ENCODE measurements around the gene TMEM8B. TPM values are rescaled to one million over a fixed set of nuclear protein-coding genes. Genes with fewer than 3 reads are reported as not detected.

Gene TMEM8B, protein sequence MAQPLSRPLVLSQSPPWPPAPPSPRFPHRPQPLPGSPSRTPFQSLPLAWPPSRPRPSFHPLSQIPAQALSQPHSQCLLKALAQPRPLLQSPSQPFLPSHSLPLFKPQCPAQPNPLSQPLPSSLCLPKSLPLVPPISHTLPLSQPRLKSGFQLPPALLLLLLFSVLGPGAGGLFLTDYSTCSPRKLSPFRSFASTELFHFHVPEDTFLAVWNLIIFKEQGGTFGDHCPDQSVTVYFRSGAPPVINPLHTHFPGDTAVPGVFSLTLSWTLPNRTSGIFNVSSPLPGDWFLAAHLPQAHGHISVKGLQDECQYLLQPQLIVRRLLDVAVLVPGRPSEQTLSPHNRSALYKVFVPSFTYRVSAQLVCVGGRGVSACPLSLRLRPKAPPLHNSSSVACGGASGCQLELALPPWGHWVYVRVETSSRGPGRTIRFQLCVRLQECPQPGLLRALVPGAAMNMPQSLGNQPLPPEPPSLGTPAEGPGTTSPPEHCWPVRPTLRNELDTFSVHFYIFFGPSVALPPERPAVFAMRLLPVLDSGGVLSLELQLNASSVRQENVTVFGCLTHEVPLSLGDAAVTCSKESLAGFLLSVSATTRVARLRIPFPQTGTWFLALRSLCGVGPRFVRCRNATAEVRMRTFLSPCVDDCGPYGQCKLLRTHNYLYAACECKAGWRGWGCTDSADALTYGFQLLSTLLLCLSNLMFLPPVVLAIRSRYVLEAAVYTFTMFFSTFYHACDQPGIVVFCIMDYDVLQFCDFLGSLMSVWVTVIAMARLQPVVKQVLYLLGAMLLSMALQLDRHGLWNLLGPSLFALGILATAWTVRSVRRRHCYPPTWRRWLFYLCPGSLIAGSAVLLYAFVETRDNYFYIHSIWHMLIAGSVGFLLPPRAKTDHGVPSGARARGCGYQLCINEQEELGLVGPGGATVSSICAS
- 4.5 and 5.7 TPM in 2 replicates for total RNA-seq

GRCh38 chr9:35829084-35829763 is at the start of gene TMEM8B:
Gene TMEM8B, plus strand, starts transcription at chr9:35829228. Its CDS starts 220 bp downstream, at chr9:35829448.

GRCh38 chr9:35791297-35791921 is 37.6 kb upstream of the TMEM8B start, which contains the start of gene NPR2:
Gene NPR2, plus strand, starts transcription at chr9:35791591. Its CDS starts 818 bp downstream, at chr9:35792409.

DNA sequence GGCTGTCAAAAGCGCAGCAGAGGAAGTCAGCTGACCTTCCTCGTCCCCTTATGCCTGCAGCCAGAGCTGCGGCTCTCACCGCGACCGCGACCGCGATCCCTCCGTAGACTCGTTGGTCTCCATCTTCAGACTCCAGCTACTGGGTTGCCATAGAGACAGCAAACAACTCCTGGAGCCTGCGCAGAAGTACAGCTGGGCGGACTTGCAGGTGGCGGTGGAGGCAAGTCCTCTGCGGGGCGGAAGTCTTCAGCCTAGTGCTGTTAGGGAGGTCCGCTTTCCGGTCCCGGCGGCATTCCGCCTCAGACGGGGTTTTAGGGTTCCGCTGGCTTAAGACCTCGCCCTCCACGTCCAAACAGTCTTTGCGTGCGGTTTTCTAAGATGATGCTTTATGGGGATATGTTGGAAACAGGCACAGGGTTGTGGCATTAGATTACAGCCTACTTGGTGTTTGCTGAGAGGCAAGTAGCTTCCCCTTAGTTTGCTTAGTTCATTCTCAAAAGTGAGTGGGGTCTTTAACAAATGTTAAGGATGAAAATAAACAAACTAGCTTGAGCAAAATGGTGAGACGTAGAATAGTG is 16.9 kb upstream of the TMEM8B start, which contains the start of gene SPAG8:
Gene SPAG8 (minus strand): TSS at position 238 of the 578 bp plus-strand sequence. CDS start 115 bp downstream, at position 123.

DNA sequence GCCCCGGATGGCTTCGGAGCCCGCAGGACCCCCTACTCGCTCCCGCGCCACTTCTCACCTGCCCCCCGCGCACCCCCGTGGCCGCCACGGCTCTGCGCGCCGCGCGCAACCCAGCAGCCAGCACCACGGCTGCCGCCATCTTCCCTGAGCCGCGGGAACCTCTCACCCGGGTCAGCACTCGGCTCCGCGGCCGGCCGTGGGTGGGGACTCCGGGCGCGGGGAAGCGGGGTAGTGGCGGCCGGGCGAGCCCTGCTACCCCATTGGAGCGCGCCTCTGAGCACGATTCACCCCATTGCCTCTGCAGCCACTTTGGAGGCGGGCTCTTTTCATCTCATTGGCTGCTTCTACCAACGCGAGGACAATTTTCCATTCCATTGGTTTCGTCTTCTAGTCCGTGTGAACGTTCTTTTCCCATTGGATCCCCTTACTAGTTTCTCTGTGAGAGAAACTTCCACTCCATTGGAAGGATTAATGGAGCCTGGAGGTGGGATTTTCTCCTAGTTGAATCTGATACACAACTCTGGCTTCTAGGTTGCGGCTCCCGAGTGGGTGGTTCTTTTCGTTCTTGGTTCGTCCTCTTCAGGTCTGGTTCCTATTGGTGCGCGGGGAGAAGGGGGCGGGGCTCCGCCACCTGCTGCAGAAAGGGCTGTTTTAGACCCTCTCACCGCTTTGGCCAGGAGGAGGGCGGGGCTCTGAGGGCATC is 14.0 kb upstream of the TMEM8B start, which contains the start of gene HINT2:
Gene HINT2 (minus strand): TSS at position 202 of the 703 bp plus-strand sequence. CDS start 63 bp downstream, at position 139.

GRCh38 chr9:35828716-35829083 is 328 bp upstream of the TMEM8B start, which contains the start of gene FAM221B:
Gene FAM221B, minus strand, starts transcription at chr9:35828732. Its CDS starts 2,571 bp downstream, at chr9:35826161.

GRCh38 chr9:35870351-35870923 is 41.4 kb downstream of the TMEM8B start, which contains the start of gene OR13J1:
Gene OR13J1, minus strand, starts transcription at chr9:35870401. Its CDS starts 0 bp downstream, at chr9:35870401.

DNA sequence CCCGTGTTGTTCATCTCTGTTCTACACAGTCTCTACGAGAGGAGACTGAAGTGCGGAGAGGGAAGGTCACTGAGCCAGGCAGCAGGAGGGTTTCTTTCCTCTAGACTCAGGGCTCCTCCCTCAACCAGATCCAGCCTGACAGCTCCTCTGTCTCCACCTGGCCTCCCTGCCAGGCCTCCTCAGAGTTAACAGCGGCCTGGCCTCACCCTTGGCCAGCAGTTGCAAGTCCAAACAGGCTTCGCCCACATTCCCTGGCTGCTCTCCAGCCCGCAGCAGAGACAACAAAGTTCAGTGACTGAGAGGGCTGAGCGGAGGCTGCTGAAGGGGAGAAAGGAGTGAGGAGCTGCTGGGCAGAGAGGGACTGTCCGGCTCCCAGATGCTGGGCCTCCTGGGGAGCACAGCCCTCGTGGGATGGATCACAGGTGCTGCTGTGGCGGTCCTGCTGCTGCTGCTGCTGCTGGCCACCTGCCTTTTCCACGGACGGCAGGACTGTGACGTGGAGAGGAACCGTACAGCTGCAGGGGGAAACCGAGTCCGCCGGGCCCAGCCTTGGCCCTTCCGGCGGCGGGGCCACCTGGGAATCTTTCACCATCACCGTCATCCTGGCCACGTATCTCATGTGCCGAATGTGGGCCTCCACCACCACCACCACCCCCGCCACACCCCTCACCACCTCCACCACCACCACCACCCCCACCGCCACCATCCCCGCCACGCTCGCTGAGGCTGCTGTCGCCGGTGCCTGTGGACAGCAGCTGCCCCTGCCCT is 77.1 kb downstream of the TMEM8B start, which contains the start of gene HRCT1:
Gene HRCT1 (plus strand): TSS at position 291 of the 768 bp plus-strand sequence. CDS start 86 bp downstream, at position 377.

DNA sequence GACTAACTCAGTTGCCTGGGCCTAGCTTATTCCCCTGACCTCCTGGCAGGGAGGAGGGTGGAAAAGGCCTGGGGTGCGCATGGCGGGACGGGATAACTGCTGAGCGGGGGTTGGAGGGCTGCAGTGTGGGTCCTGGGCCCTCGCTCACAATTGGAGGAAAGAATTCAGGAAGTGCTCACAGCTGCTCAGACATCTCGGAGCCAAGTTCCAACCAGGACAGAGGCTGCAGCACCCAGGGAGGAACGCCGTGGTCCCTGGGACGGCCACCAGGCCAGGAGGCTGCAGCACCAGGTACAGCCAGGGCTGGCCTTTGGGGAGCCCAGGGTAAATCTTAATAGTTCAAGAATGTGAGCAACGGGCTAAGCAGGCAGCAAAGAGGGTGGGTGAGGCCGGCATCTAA is 80.2 kb downstream of the TMEM8B start, which contains the start of gene SPAAR:
Gene SPAAR (plus strand): TSS at position 217 of the 400 bp plus-strand sequence. CDS start 974 bp downstream, outside the sequence.

Other genes with a start within 250 kb of the TMEM8B start
- gene TESK1, start 224.0 kb upstream of the TMEM8B start, total RNA-seq = 10.0 and 16.8 TPM in 2 replicates
- gene CD72, start 210.8 kb upstream of the TMEM8B start, total RNA-seq = 0.56 TPM in 1 of 2 replicates, not detected in the other
- gene SIT1, start 178.3 kb upstream of the TMEM8B start, total RNA-seq = not detected in 2 replicates
- gene RMRP, start 171.2 kb upstream of the TMEM8B start, total RNA-seq = 4,407 and 7,542 TPM in 2 replicates
- gene CCDC107, start 170.9 kb upstream of the TMEM8B start, total RNA-seq = 8.7 and 13.0 TPM in 2 replicates
- 5.5 and 6.5 TPM in 2 replicates for gene ARHGEF39, start 164.0 kb upstream of the TMEM8B start, total RNA-seq
- gene CA9, start 155.3 kb upstream of the TMEM8B start, total RNA-seq = 39.5 and 44.6 TPM in 2 replicates
- 256 and 320 TPM in 2 replicates for gene TPM2, start 139.3 kb upstream of the TMEM8B start, total RNA-seq
- gene TLN1, start 97.0 kb upstream of the TMEM8B start, total RNA-seq = 102 and 136 TPM in 2 replicates
- gene CREB3, start 96.6 kb upstream of the TMEM8B start, total RNA-seq = 41.8 and 47.8 TPM in 2 replicates
- 22.4 and 23.6 TPM in 2 replicates for gene GBA2, start 80.0 kb upstream of the TMEM8B start, total RNA-seq
- gene RGP1, start 79.9 kb upstream of the TMEM8B start, total RNA-seq = 14.4 and 17.4 TPM in 2 replicates
- gene MSMP, start 75.0 kb upstream of the TMEM8B start, total RNA-seq = not detected in 2 replicates
- gene NPR2, start 37.6 kb upstream of the TMEM8B start, total RNA-seq = 4.0 and 12.5 TPM in 2 replicates
- gene SPAG8, start 17.0 kb upstream of the TMEM8B start, total RNA-seq = not detected in 2 replicates
- 19.9 and 24.8 TPM in 2 replicates for gene HINT2, start 14.2 kb upstream of the TMEM8B start, total RNA-seq
- not detected in 2 replicates for gene FAM221B, start 496 bp upstream of the TMEM8B start, total RNA-seq
- gene OR13J1, start 41.2 kb downstream of the TMEM8B start, total RNA-seq = not detected in 2 replicates
- 1.1 TPM in 1 of 2 replicates, not detected in the other for gene HRCT1, start 77.0 kb downstream of the TMEM8B start, total RNA-seq
- 0.21 TPM in 1 of 2 replicates, not detected in the other for gene SPAAR, start 80.3 kb downstream of the TMEM8B start, total RNA-seq
- gene OR2S2, start 128.9 kb downstream of the TMEM8B start, total RNA-seq = not detected in 2 replicates
- gene RECK, start 207.7 kb downstream of the TMEM8B start, total RNA-seq = 2.8 and 3.0 TPM in 2 replicates

Measured in airway epithelial cell (primary cell).